Measurements from ENCODE around the gene ZNF613.

- peak in 2 of 3 donors; percentile 17 to 25 for TF ChIP-seq CTCF (IDR thresholded peaks at IDR 0.05)
- TF ChIP-seq POLR2A (IDR thresholded peaks at IDR 0.05), result no peak
- TF ChIP-seq EP300 (IDR thresholded peaks at IDR 0.05), result no peak
Measured at GRCh38 chr19:51926784-51927741, at the start of gene ZNF613.

Data from ovary (tissue), 3 donors.